Esophagus squamous epithelium (tissue), 4 donors: Measurements from ENCODE around the gene TOX2.

Source experiments
- CTCF ChIP-seq, 6 experiments: fragments of 450-650 bp in 4 of 6; fragments of 200-600 bp in 2 of 6; sonication (generic) in 2 of 6; IDR thresholded peaks; one replicate each; pipeline ENCODE4 v1.5.1; 2016 to 2019; ENCODE audit warnings: antibody characterized with exemption in 6 of 6, mild to moderate bottlenecking in 4 of 6, moderate library complexity in 4 of 6
- POLR2A ChIP-seq, 4 donors: fragments of 450-650 bp; IDR thresholded peaks; one replicate each; pipeline ENCODE4 v1.6.1; 2017; ENCODE audit warnings: antibody characterized with exemption in 4 of 4, mild to moderate bottlenecking in 4 of 4, moderate library complexity in 3 of 4

DNA sequence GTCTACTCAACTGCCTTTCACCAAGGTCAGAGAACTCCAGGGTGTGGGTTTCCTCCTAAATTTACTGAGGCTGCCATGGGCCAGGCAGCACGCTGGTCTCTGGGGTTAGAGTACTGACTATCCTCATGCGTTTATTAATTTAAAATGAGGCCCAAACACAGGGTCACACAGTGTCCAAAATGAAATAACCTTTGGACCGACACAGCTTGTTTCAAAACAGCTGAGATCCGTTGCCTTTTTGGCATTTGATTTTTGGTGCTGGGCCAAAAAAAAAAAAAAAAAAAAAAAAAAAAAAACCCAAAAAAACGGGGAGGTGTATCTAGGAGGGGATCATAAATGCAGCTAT, 14.6 kb upstream of the TOX2 start:
- TF ChIP-seq CTCF (IDR thresholded peaks at IDR 0.05) (no peak), POLR2A (IDR thresholded peaks at IDR 0.05) (no peak)
